ENCODE data around the gene SPECC1L.

SPECC1L gene

GRCh38 chr22:24325105-24325757 lies 54.6 kb downstream of the SPECC1L start:
- DNase-seq, result no peak

DNA sequence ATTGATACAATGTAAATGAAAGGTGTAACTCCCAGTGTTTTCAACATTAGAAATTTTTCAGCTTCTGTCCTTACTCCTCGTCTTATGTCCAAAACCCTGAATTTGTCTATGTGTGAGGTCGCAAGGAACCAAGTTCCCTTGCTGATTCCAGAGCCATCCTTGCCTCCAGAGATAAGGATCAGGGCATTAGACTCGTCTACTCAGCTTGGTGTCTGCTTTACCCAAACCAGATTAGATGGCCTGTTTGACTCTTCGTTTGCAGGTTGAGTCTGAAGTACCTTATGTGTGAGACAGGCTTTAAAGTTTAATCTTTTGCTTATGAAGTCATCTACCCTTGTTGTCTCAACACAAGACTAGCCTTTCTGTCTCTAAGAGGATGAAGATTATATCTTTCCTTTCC lies 55.6 kb downstream of the SPECC1L start:
- DNase-seq, result no peak

DNA sequence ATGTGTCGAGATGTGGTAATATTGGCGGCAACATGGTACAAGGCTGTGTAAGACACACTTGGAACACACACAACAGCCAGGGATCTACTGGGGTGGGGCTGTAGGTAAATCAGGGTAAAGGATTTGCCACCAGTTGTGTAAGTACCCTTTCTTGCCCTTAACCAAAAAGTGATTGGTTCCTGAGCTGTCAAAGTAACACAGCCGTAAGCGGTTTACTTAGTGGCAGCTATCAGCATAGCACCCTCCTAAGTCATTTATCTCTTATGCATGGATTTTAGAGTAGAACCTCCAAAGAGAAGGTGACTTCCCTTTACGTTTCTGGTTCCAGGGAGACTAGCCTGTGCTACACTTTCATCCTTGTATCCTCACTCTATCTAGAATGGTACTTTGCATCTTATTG lies 57.2 kb downstream of the SPECC1L start:
- DNase-seq, result no peak

- no peak for DNase-seq
These were observed 58.8 kb downstream of the SPECC1L start for GRCh38 chr22:24329453-24329852.

DNA sequence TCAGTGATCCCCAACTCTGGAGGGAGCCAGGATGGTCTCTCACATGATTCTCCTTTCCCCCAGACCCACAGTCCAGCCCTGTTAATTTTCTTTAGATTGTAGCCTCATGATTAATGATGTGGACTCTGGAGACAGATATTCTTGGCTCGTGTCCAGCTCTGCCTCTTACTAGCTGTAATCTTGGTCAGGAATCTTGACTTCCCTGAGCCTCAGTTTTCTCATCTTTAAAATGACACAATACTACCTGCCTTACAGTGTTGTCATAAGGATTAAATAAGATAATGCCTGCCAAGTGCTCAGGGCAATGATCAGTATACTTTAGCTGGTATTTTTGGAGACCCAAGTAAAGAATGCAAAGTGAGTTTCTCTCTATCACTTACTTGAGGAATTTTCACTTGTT lies 60.0 kb downstream of the SPECC1L start:
- DNase-seq, result no peak

DNA sequence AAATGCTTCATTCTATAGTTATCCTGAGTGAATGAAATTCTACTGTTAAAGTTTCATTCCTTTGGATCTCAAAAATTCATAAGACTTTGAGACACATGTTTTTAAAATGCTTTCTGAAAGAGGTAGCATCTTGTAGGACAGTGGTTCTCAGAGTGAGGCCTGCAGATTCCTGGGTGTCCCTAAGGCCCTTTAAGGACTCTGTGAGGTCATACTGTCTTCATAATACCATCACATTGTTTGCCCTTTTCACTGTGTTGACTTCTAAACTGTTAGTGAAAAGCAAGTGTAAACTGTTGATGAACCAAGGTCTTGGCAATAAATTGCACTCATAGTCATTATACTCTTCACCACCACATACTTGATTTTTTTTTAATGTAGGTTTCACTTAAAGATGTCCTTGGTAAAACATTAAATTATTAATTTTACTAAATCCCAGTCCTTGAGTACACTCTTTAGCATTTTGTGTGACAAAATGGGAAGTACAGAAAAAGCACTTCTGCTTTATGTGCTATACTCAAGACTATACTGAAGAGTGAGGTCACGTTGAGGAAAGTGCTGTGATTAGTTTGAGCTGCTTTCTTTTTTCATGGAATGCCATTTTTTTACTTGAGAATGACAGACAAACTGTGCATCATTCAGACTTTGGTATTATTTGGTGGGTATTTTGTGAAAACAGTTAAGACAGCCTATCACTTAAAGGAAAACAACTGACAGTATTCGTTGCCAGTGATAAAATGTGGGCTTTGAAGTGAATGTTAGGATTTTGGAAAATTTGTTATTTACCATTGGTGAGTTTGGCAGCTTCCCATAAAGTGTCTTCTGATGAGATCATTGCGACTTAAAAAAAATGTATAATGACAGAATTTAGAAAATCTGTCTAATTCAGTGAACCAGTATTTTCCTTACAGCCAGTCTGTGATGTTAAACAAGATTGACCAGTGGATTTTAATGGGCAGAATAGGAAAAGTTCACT lies 61.1 kb downstream of the SPECC1L start:
- no peak for DNase-seq

DNA sequence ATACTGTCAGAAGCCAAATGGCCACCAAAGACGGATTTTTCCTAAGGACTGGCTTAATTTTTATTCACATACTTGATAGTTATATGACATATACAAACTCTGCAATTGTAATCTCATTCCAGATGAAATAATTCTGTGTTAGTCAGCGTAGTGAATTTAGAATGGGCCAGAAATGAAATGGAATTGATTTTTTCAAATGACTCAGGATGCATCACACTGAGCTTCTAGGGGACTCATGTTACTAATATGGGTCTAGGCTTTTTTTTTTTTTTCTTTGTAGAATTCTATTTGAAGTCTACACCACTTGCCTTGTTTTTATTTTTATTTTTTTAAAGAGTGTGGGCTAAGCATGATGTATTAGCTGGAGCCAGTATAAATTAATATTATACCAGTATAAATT lies 62.7 kb downstream of the SPECC1L start:
- DNase-seq, result no peak

DNA sequence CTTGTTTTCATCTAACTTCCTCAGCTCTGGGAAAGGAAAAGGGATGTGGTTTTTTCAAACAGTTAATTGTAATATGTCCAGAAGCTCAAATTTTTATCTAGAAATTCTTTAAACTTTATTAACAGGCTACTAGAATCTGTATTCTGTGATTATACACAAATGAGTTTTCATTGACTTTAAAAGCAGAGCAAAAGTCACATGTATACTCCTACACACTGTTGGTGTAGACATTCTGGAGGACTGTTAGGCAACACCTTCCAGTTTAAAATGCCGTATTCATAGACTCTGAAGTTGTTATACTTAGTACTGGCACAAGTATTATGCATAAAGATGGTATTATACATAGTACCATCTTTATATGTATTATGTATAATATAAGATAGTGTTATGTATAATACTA lies 64.9 kb downstream of the SPECC1L start:
- DNase-seq, result no peak

DNA sequence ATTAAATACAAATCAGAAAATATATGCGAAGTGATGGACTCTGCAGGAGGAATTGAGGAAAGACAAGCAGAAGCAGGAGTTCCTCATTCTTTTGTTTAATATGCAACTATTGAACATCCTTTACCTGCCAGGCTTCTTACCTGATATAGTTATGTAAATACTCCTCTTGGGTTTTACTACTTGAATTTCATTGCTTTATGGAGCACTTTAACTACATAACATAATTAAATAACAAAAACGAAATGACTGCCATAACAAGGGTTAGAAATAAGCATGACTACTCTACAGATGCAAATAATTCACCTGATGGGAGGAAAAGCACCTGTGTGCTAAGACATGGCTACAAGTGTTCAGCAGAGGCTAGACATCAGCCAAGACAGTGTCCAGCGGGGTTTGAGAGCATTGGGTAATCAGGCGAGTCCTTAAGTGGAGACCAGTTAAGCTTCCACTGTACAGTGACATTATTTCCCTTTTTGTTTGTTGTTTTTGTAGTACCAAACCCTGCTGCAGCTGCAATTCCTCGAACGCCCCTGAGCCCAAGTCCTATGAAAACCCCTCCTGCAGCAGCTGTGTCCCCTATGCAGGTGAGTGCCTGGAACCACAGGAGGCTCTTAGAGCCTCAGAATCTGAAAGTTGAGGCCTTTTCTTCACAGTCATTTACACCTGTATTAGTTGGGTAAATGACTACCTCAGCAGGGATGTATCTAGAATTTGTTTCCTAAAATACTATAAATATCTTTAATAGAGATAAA lies 67.4 kb downstream of the SPECC1L start:
- no peak for DNase-seq

DNA sequence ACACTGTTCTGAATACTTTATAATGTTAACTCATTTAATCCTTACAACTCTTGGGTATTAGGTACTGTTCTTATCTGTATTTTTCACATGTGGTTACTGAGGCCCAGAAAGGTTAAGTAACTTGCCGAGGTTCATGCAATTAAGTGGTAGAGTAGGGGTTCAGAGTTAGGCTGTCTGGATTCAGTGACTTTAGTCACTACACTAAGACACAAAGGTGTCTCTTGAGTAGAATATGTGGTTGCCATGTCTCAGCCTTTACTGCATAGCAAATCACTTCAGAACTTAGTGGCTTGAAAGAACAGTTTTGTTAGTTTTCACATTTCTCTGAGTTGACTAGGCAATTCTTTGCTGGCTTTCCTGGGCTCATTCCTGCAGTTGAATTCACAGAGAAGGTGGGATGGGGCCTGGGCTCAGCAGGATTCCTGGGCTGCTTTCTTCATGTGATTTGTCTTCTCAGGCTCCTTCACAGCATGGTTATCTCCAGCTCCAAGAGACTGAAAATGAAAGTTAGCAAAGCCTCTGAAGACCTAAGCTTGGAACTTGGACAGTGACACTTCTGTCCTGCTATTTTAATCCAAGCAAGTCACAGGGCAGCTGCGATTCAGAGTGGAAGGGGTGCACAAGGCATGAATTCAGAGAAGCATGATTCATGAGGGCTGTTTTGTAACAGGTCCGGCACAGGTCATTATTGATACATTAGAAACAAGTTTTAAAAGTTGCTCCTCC lies 68.3 kb downstream of the SPECC1L start:
- DNase-seq, result no peak

- DNase-seq, result no peak
These were observed 68.8 kb downstream of the SPECC1L start for GRCh38 chr22:24339452-24339747.

DNA sequence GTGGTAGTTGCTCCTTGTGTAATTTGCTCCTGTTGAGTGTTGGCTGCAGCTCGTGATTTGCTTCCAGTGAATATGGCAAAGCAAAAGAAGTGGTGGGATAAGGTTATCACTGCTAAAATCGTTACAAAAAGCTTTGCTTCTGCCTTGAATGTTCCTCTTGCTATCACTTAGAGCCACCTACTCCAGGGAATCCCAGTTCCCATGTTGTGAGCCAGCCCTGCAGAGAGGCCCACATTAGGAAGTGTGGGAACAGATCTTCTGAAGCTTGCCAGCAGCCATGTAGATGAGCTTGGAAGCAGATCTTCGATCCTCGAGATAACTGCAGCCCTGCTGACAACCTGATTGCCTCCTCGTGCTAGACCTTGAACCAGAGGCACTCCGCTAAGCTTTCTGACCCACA lies 71.0 kb downstream of the SPECC1L start:
- no peak for DNase-seq

- DNase-seq, result no peak
These were observed 80.0 kb downstream of the SPECC1L start for GRCh38 chr22:24350627-24351026.

DNA sequence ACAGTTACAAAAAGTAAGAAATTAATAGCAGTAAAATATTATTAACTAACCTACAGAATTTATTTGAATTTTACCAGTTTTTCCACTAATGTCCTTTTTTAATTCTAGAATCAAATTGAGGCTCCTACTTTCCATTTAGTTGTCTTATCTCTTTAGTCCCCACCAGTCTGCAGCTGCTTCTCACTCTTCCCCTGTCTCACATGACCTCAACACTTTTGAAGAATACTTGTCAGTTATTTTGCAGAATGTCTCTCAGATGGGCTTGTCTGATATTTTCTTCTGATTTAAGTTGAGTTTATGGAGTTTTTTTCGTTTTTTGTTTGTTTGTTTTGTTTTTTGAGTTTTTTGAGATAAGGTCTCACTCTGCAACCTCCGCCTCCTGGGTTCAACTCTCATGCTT lies 82.5 kb downstream of the SPECC1L start:
- DNase-seq, result no peak

DNA sequence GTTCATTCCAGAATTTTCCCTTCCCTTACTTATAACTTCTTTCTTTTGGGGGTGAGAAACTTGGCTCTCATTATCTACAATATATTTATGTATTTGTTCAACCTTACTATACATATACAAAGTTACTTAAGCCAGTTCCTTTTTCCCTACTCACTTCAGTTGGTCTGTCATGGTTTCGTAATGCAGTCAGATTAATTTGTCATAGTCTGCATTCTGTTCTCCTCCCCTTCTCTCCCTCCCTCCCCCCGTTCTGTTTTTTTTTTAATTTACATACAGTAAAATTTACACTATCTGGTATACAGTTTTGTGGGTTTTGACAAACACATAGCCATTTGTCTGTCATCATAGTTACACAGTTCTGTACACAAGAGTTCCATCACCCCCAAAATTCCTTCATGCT lies 84.9 kb downstream of the SPECC1L start:
- DNase-seq, result no peak

GRCh38 chr22:24357547-24357946 lies 86.9 kb downstream of the SPECC1L start:
- no peak for DNase-seq

DNA sequence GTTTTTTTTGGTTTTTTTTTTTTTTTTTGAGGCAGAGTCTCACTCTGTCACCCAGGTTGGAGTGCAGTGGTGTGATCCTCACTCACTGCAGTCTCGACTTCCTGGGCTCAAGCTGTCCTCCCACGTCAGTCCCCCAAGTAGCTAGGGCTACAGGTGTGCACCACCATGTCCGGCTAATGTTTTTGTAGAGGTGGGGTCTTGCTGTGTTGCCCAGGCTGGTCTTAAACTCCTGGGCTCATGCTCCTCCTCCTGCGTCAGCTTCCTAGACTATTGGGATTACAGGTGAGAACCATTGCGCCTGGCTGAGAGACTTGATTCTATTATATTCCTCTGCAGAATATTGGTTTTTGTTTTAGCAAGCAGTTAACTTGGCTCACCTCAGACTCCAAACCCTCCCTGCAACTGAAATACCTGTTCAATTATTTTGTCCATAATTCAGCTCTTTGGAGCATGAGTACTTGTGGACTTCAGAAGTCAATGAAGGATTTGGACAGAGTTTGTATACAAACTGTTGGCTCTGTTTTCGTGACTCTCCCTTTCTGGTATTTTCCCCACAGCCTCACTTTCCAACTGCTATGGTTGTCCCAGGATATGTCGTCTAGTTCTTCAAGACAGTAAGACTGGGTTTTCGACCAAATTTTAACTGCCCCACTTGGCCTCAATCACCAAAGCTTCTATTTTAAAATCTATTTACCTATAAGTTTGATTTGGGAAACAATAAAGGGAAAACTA lies 87.6 kb downstream of the SPECC1L start:
- no peak for DNase-seq

DNA sequence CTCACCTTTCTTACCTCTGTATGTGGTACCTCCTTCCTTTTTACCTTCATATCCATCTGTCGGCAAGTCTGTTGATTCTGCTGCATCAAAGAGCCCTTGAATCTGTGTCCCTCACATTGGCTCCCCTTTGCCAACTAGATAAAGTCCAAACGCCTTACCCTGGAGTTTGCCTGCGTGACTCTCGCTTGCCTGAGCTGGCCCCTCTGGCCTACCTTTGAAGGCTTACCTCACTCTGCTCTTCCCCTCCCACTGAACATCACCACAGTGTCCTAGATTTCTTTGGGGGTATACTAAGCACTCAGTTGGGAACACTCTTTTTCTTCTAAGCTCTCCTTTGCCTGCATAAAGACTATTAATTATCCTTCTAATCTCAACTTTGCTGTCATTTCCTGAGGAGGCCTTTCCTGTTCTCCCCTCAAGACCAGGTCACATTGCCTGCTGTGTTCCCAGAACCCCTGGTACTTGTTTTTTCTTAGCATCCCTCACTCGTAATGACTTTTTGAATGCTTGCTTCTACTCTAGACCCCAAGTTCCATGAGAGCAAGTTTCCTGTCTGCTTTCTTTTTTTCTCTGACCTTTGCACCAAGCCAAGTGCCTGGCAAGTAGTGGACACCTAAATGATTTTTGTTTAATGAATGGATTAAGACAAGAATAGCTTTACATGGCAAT lies 89.0 kb downstream of the SPECC1L start:
- no peak for DNase-seq

GRCh38 chr22:24361976-24362646 lies 91.5 kb downstream of the SPECC1L start:
- no peak for DNase-seq

DNA sequence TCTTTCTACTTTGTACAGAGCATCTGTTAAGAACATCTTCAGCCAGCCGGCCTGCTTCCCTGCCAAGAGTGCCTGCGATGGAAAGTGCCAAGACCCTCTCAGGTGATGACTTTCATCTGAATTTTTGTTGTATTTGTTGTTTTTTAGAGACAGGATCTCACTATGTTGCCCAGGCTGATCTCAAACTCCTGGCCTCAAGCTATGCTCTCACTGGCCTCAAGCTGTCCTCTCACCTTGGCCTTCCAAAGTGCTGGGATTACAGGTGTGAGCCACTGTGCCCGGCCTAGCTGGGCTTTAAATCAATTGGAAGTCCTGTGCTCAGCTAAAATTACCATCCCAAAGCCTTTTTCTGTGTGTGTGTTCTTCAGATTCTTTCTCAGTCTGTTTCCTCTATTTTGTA lies 92.6 kb downstream of the SPECC1L start:
- no peak for DNase-seq

DNA sequence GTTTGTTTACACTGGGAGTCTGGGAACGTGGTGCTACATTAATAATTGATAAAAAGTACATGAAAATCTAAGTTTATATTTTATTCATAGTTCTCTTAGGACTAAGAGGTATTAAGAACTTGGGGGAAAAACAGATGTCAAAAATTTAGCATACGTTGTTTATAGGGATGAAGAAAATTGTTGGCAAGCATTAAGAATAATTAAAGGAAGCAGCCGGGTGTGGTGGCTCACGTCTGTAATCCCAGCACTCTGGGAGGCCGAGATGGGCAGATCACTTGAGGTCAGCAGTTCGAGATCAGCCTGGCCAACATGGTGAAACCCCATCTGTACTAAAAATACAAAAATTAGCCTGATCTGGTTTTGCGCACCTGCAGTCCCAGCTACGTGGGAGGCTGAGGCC lies 96.1 kb downstream of the SPECC1L start:
- no peak for DNase-seq

All from activated naive CD4-positive, alpha-beta T cell treated with Interleukin-2 at 50 U/mL for 16 hours (primary cell).